Trophoblast cell (in vitro differentiated cells and primary cell): ENCODE results near the gene SLC25A10. TPM values are rescaled to one million over a fixed set of nuclear protein-coding genes. Genes with fewer than 3 reads are reported as not detected.

Experiments used
- DNase-seq, 2 donors: peaks; one replicate each; pipeline ENCODE4 v3.0.0-alpha.2; 2016
- H2AFZ ChIP-seq: 2 replicates; pipeline ENCODE4 v1.6.1; 2013; ENCODE audit warnings: low read length, moderate library complexity, mild to moderate bottlenecking; ENCODE audit not compliant: insufficient read depth, poor library complexity
- H2AK5ac ChIP-seq: 2 replicates; pipeline ENCODE4 v1.6.1; 2013; ENCODE audit warnings: mild to moderate bottlenecking, low read length
- H2BK120ac ChIP-seq: 2 replicates; pipeline ENCODE4 v1.6.1; 2013; ENCODE audit warnings: low read length, mild to moderate bottlenecking, moderate library complexity; ENCODE audit not compliant: insufficient read depth, poor library complexity
- H2BK12ac ChIP-seq: 2 replicates; pipeline ENCODE4 v1.6.1; 2013; ENCODE audit warnings: mild to moderate bottlenecking, low read length, moderate library complexity
- H2BK5ac ChIP-seq: 2 replicates; pipeline ENCODE4 v1.6.1; 2013; ENCODE audit warnings: low read length, low read depth, moderate library complexity, mild to moderate bottlenecking; ENCODE audit not compliant: poor library complexity
- H3K14ac ChIP-seq: 2 replicates; pipeline ENCODE4 v1.6.1; 2013; ENCODE audit warnings: mild to moderate bottlenecking, low read length
- H3K18ac ChIP-seq: 2 replicates; pipeline ENCODE4 v1.6.1; 2013; ENCODE audit warnings: mild to moderate bottlenecking, low read length
- H3K23ac ChIP-seq: 2 replicates; pipeline ENCODE4 v1.6.1; 2013; ENCODE audit warnings: low read length
- H3K27ac ChIP-seq: 2 replicates; pipeline ENCODE4 v1.5.1; 2013; ENCODE audit warnings: low read depth, mild to moderate bottlenecking, inconsistent platforms, low read length, moderate library complexity
- H3K27me3 ChIP-seq: 2 replicates; pipeline ENCODE4 v1.6.1; 2013; ENCODE audit warnings: inconsistent platforms, mild to moderate bottlenecking, low read length, moderate library complexity; ENCODE audit not compliant: insufficient read depth
- H3K36me3 ChIP-seq, 2 experiments: 1 replicate in 1 of 2; 2 replicates in 1 of 2; pipeline ENCODE4 v1.6.1; 2013; ENCODE audit warnings: low read length in 2 of 2, mild to moderate bottlenecking in 2 of 2, moderate library complexity in 1 of 2; ENCODE audit not compliant: insufficient read depth in 2 of 2, control insufficient read depth in 1 of 2
- H3K4ac ChIP-seq: 2 replicates; pipeline ENCODE4 v1.6.1; 2013; ENCODE audit warnings: low read depth, mild to moderate bottlenecking, low read length, moderate library complexity
- H3K4me1 ChIP-seq, 2 experiments: 1 replicate in 1 of 2; 2 replicates in 1 of 2; pipeline ENCODE4 v1.6.1; 2013; ENCODE audit warnings: low read length in 2 of 2, mild to moderate bottlenecking in 2 of 2, moderate library complexity in 1 of 2; ENCODE audit not compliant: insufficient read depth in 2 of 2, control insufficient read depth in 1 of 2
- H3K4me2 ChIP-seq: 2 replicates; pipeline ENCODE4 v1.6.1; 2013; ENCODE audit warnings: inconsistent platforms, mild to moderate bottlenecking, low read length, moderate library complexity
- H3K4me3 ChIP-seq: 2 replicates; pipeline ENCODE4 v1.5.1; 2013; ENCODE audit warnings: mild to moderate bottlenecking, low read depth, low read length, inconsistent platforms
- H3K79me1 ChIP-seq: one replicate; pipeline ENCODE4 v1.6.1; 2013; ENCODE audit warnings: low read length
- H3K79me2 ChIP-seq: 2 replicates; pipeline ENCODE4 v1.6.1; 2013; ENCODE audit warnings: low read length, mild to moderate bottlenecking; ENCODE audit not compliant: control insufficient read depth, insufficient read depth, poor library complexity
- H3K9ac ChIP-seq: 2 replicates; pipeline ENCODE4 v1.6.1; 2013; ENCODE audit warnings: mild to moderate bottlenecking, low read length
- H3K9me3 ChIP-seq: 2 replicates; pipeline ENCODE4 v1.6.1; 2013; ENCODE audit warnings: low read depth, mild to moderate bottlenecking, control low read depth, inconsistent platforms, low read length; ENCODE audit not compliant: insufficient read depth
- H4K12ac ChIP-seq: 2 replicates; pipeline ENCODE4 v1.6.1; 2013; ENCODE audit warnings: low read depth, mild to moderate bottlenecking, low read length, moderate library complexity
- H4K8ac ChIP-seq: 2 replicates; pipeline ENCODE4 v1.6.1; 2013; ENCODE audit warnings: low read depth, mild to moderate bottlenecking, low read length, moderate library complexity
- H4K91ac ChIP-seq: one replicate; pipeline ENCODE4 v1.6.1; 2013; ENCODE audit warnings: low read depth, mild to moderate bottlenecking, low read length, moderate library complexity
- WGBS: extraction: QIAGEN DNeasy Blood & Tissue Kit; methylation state at CpG from one replicate; pipeline ENCODE4 v1.1.7; 2013; ENCODE audit warnings: missing lambda C conversion rate; ENCODE audit not compliant: insufficient read length, insufficient coverage; ENCODE audit errors: extremely low coverage; 5-methylcytosine and 5-hydroxymethylcytosine counted together
- polyA plus RNA-seq: library from polyadenylated mRNA; stranded (reverse); fragments of 200-250 nt; gene quantifications from 2 replicates; pipeline ENCODE4 v1.2.3, GENCODE V29; 2013

SLC25A10 gene, protein sequence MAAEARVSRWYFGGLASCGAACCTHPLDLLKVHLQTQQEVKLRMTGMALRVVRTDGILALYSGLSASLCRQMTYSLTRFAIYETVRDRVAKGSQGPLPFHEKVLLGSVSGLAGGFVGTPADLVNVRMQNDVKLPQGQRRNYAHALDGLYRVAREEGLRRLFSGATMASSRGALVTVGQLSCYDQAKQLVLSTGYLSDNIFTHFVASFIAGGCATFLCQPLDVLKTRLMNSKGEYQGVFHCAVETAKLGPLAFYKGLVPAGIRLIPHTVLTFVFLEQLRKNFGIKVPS
- polyA plus RNA-seq: 10.3 and 11.3 TPM in 2 replicates

- H2BK120ac ChIP-seq: peak within 1 kb of the TSS; percentile 28
- H4K12ac ChIP-seq: peak within 1 kb of the TSS; percentile 14
- H2AFZ ChIP-seq: peak within 1 kb of the TSS; percentile 76
- H3K9me3 ChIP-seq: peaks cover 2% of the 10 kb centered on the region
- H3K9ac ChIP-seq: peak within 1 kb of the TSS; percentile 73
- peak within 1 kb of the TSS; percentile 76 for H4K8ac ChIP-seq
- H3K27ac ChIP-seq: peak within 1 kb of the TSS; percentile 36
- no peaks in the 10 kb centered on the region for H3K27me3 ChIP-seq
- H2AK5ac ChIP-seq: peak within 1 kb of the TSS; percentile 31
- peaks cover 4% of the 10 kb centered on the region for H3K79me1 ChIP-seq
- H3K4ac ChIP-seq: peak within 1 kb of the TSS; percentile 30
- DNase-seq: peak; percentile 90 to 93
- H3K23ac ChIP-seq: no peak within 1 kb of the TSS
- H3K36me3 ChIP-seq: peaks cover 22 to 29% of the 10 kb centered on the region in 2 experiments
- no CpG with 5 or more reads among the region's 89 CpGs for WGBS
- peak within 1 kb of the TSS; percentile 83 for H3K4me3 ChIP-seq
- H4K91ac ChIP-seq: peak within 1 kb of the TSS; percentile 46
- no peak within 1 kb of the TSS for H2BK12ac ChIP-seq
- H3K14ac ChIP-seq: peak within 1 kb of the TSS; percentile 64
- H3K18ac ChIP-seq: peak within 1 kb of the TSS; percentile 68
- H2BK5ac ChIP-seq: peak within 1 kb of the TSS; percentile 67
- H3K4me1 ChIP-seq: peaks cover 20 to 27% of the 10 kb centered on the region in 2 experiments
- peaks cover 5% of the 10 kb centered on the region for H3K79me2 ChIP-seq
- peak within 1 kb of the TSS; percentile 87 for H3K4me2 ChIP-seq
Measured at GRCh38 chr17:81711814-81712467, at the start of gene SLC25A10. Gene SLC25A10, plus strand, starts transcription at chr17:81712284. Its CDS starts 143 bp downstream, at chr17:81712427.

DNA sequence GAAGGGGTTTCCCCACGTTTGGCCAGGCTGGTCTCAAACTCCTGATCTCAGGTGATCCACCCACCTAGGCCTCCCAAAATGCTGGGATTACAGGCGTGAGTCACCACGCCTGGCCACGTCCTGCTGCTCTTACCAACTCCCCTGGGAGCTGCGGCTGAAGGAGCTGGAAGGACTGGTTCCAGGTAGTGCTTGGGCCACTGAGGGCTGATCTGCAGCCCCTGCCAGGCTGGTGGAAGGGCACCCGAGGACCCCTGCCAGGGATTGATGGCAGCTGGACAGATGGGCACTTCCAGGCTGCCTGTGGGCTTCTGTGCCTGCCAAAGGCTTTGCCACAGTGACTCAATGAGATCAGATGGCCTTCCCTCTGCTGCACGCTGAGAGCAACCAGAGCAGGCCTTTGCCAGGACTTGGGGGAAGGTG lies 48.0 kb upstream of the SLC25A10 start:
- Histone ChIP-seq H3K79me1 (peaks cover 11% of the 10 kb centered on the region), H2BK120ac (no peak overlapping the region), H3K9ac (no peak overlapping the region), H3K23ac (no peak overlapping the region), H3K4me3 (no peak overlapping the region), H3K27me3 (no peaks in the 10 kb centered on the region), H3K4ac (no peak overlapping the region), H2BK5ac (no peak overlapping the region), H3K4me1 (peaks cover 16 to 18% of the 10 kb centered on the region in 2 experiments), H3K36me3 (peaks cover 3 to 11% of the 10 kb centered on the region in 2 experiments), H3K14ac (no peak overlapping the region), H2AK5ac (no peak overlapping the region), H3K4me2 (no peak overlapping the region), H4K8ac (no peak overlapping the region), H2BK12ac (no peak overlapping the region), H3K27ac (no peak overlapping the region), H2AFZ (no peak overlapping the region), H3K79me2 (peaks cover 13% of the 10 kb centered on the region), H4K12ac (no peak overlapping the region), H3K9me3 (no peaks in the 10 kb centered on the region), H3K18ac (no peak overlapping the region), H4K91ac (no peak overlapping the region)
- DNase-seq: peak; percentile 78
- WGBS: no CpG with 5 or more reads among the region's 7 CpGs

DNA sequence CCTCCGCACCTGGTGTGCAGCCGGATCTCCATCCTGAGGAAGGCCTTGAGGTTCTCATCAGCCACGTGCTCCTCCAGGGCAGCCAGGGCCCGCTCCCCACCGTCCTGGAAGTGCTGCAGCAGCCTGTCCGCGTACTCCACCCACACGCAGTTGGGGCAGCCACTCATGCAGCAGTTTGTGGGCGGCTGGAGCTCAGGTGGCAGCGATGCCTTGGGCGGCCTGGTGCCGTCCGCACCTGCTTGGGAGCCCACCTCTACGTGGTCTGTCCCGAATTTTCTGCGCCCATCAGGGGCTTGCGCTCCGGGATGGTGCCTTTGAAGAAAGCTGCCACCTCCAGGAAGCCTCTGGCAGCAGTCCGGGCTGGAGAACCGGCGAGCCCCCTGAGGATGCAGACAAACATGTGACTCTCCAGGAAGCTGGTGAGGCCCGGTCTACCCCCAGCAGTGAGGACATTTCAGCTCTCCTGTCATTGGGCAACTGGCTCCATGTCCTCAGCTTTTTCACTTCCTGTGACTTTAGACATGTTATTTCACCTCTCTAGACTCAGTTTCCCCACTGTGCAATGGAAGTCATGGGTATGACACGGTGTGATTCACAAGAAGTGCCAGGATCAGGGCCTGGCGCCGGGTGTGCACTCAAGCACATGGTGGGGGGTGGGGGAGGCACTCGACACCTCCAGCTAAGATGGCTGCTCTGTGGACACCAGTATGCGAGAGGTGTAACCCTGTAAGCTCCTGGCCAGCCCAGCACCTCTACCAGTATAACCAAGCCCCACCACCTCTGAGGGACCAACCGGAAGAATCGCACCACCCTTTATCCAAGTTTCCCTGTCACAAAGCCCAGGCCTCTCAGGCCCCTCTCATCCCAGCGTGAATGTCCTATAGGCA lies 46.6 kb upstream of the SLC25A10 start:
- Histone ChIP-seq H2BK120ac (peak overlapping the region; percentile 82), H3K14ac (peak overlapping the region; percentile 90), H3K27ac (no peak overlapping the region), H3K18ac (peak overlapping the region; percentile 83), H3K4ac (peak overlapping the region; percentile 56), H2AFZ (peak overlapping the region; percentile 82), H3K79me1 (peaks cover 11% of the 10 kb centered on the region), H3K27me3 (no peaks in the 10 kb centered on the region), H3K4me2 (peak overlapping the region; percentile 67), H3K36me3 (peaks cover 14 to 23% of the 10 kb centered on the region in 2 experiments), H4K91ac (peak overlapping the region; percentile 85), H2BK5ac (peak overlapping the region; percentile 86), H3K4me3 (peak overlapping the region; percentile 81), H4K8ac (peak overlapping the region; percentile 95), H3K23ac (no peak overlapping the region), H2BK12ac (no peak overlapping the region), H4K12ac (peak overlapping the region; percentile 79), H2AK5ac (peak overlapping the region; percentile 64), H3K9ac (peak overlapping the region; percentile 67), H3K79me2 (peaks cover 13% of the 10 kb centered on the region), H3K4me1 (peaks cover 16 to 18% of the 10 kb centered on the region in 2 experiments), H3K9me3 (no peaks in the 10 kb centered on the region)
- DNase-seq: no peak
- no CpG with 5 or more reads among the region's 30 CpGs for WGBS

GRCh38 chr17:81666092-81666341 lies 46.1 kb upstream of the SLC25A10 start:
- Histone ChIP-seq H4K8ac (peak overlapping the region; percentile 95), H3K27me3 (no peaks in the 10 kb centered on the region), H3K9me3 (no peaks in the 10 kb centered on the region), H2AFZ (peak overlapping the region; percentile 82), H3K9ac (peak overlapping the region; percentile 67), H3K4ac (peak overlapping the region; percentile 56), H3K14ac (peak overlapping the region; percentile 90), H2BK5ac (peak overlapping the region; percentile 86), H4K12ac (peak overlapping the region; percentile 79), H3K4me1 (peaks cover 16 to 18% of the 10 kb centered on the region in 2 experiments), H3K18ac (peak overlapping the region; percentile 83), H2AK5ac (peak overlapping the region; percentile 64), H3K79me1 (peaks cover 11% of the 10 kb centered on the region), H4K91ac (peak overlapping the region; percentile 85), H3K4me2 (peak overlapping the region; percentile 67), H2BK120ac (peak overlapping the region; percentile 82), H3K4me3 (peak overlapping the region; percentile 81), H2BK12ac (no peak overlapping the region), H3K23ac (no peak overlapping the region), H3K79me2 (peaks cover 13% of the 10 kb centered on the region), H3K36me3 (peaks cover 18 to 27% of the 10 kb centered on the region in 2 experiments), H3K27ac (peak overlapping the region; percentile 58)
- no peak for DNase-seq
- WGBS: no CpG with 5 or more reads among the region's 16 CpGs
